OCI-LY1 (cell line): ENCODE data around the gene OPN5.

ENCODE experiments used
- H2AFZ ChIP-seq: fragments of 200-600 bp; sonication (generic), shearing (Covaris generic); 2 replicates; pipeline ENCODE4 v1.6.0; 2014; ENCODE audit warnings: antibody characterized with exemption, mild to moderate bottlenecking, low read length
- H3F3A ChIP-seq: fragments of 200-600 bp; sonication (generic), shearing (Covaris generic); 2 replicates; pipeline ENCODE4 v1.6.0; 2014; ENCODE audit warnings: mild to moderate bottlenecking, antibody characterized with exemption, low read length, moderate library complexity; ENCODE audit not compliant: insufficient read depth
- H3K27ac ChIP-seq: fragments of 200-600 bp; sonication (generic); 2 replicates; pipeline ENCODE4 v1.5.1; 2014; ENCODE audit warnings: low read length, mixed run types, mild to moderate bottlenecking, low read depth; ENCODE audit not compliant: poor library complexity, severe bottlenecking
- H3K27me3 ChIP-seq: fragments of 200-600 bp; sonication (generic); 2 replicates; pipeline ENCODE4 v1.6.0; 2014; ENCODE audit warnings: antibody characterized with exemption, mild to moderate bottlenecking, low read length, moderate library complexity; ENCODE audit not compliant: insufficient read depth
- H3K36me3 ChIP-seq: fragments of 200-600 bp; sonication (generic); 2 replicates; pipeline ENCODE4 v1.6.1; 2014; ENCODE audit warnings: mild to moderate bottlenecking, antibody characterized with exemption, low read length, moderate library complexity, mixed read lengths; ENCODE audit not compliant: insufficient read depth
- H3K4me1 ChIP-seq: fragments of 200-600 bp; sonication (generic); 2 replicates; pipeline ENCODE4 v1.5.1; 2014; ENCODE audit warnings: mild to moderate bottlenecking, low read length, moderate library complexity; ENCODE audit not compliant: insufficient read depth, severe bottlenecking
- H3K4me2 ChIP-seq: fragments of 200-600 bp; sonication (generic), shearing (Covaris generic); 2 replicates; pipeline ENCODE4 v1.6.1; 2014; ENCODE audit warnings: low read length
- H3K4me3 ChIP-seq: fragments of 200-600 bp; sonication (generic); 2 replicates; pipeline ENCODE4 v1.5.1; 2014; ENCODE audit warnings: low read length, low read depth, mild to moderate bottlenecking, mixed read lengths; ENCODE audit not compliant: poor library complexity, severe bottlenecking
- H3K79me2 ChIP-seq: fragments of 200-600 bp; shearing (Covaris generic); 2 replicates; pipeline ENCODE4 v1.6.1; 2016; ENCODE audit warnings: mixed run types, low read length, mixed read lengths; ENCODE audit not compliant: insufficient read depth
- H3K9ac ChIP-seq: fragments of 200-600 bp; sonication (generic), shearing (Covaris generic); 2 replicates; pipeline ENCODE4 v1.6.1; 2014; ENCODE audit warnings: mild to moderate bottlenecking, low read length, mixed read lengths
- H3K9me2 ChIP-seq: fragments of 200-600 bp; sonication (generic), shearing (Covaris generic); 2 replicates; pipeline ENCODE4 v1.6.1; 2014; ENCODE audit warnings: low read depth, mild to moderate bottlenecking, low read length, mixed read lengths
- H3K9me3 ChIP-seq: fragments of 200-600 bp; shearing (Covaris generic); 2 replicates; pipeline ENCODE4 v1.6.1; 2014; ENCODE audit warnings: low read length, mixed read lengths
- H4K20me1 ChIP-seq: fragments of 200-600 bp; sonication (generic), shearing (Covaris generic); 2 replicates; pipeline ENCODE4 v1.6.0; 2016; ENCODE audit warnings: mild to moderate bottlenecking, low read length; ENCODE audit not compliant: insufficient read depth
- EZH2 ChIP-seq: fragments of 200-600 bp; sonication (generic), shearing (Covaris generic); IDR thresholded peaks from 2 replicates; pipeline ENCODE4 v1.8.0; 2017; ENCODE audit warnings: borderline replicate concordance, mixed run types, mild to moderate bottlenecking, antibody characterized with exemption, low read length, moderate library complexity, mixed read lengths
- TF ChIP-seq, protein P1 (sequence below): fragments of 200-600 bp; sonication (generic), shearing (Covaris generic); IDR thresholded peaks from 2 replicates; pipeline ENCODE4 v1.5.1; 2017; ENCODE audit warnings: mild to moderate bottlenecking, antibody characterized with exemption, low read length, moderate library complexity, mixed read lengths

Gene OPN5

DNA sequence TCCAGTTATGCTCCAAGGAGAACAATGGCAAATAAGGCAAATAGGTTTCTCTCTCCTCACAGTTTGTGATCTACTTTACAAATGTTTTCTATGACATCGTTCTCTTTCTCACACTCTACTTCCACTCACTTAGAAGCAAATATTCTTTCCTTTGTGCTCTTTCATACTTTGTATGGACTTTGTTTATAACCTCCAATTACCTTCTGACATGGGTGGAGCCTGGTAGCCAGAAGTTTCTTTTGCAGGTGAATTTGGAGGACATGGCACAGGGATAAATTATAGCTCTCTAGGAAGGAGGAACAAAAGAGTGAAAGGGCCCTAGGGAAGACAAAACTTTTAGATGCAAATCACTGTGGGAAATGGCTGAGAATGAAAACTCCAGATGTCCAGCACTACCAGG, 69.3 kb downstream of the OPN5 start:
- H3K27ac ChIP-seq, result no peak overlapping the region
- H3K4me2 ChIP-seq, result no peak overlapping the region
- TF ChIP-seq, protein P1, sequence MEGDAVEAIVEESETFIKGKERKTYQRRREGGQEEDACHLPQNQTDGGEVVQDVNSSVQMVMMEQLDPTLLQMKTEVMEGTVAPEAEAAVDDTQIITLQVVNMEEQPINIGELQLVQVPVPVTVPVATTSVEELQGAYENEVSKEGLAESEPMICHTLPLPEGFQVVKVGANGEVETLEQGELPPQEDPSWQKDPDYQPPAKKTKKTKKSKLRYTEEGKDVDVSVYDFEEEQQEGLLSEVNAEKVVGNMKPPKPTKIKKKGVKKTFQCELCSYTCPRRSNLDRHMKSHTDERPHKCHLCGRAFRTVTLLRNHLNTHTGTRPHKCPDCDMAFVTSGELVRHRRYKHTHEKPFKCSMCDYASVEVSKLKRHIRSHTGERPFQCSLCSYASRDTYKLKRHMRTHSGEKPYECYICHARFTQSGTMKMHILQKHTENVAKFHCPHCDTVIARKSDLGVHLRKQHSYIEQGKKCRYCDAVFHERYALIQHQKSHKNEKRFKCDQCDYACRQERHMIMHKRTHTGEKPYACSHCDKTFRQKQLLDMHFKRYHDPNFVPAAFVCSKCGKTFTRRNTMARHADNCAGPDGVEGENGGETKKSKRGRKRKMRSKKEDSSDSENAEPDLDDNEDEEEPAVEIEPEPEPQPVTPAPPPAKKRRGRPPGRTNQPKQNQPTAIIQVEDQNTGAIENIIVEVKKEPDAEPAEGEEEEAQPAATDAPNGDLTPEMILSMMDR, result no peak
- no peak for TF ChIP-seq EZH2
- H3K27me3 ChIP-seq, result no peaks in the 10 kb centered on the region
- H3K9me2 ChIP-seq, result no peaks in the 10 kb centered on the region
- no peaks in the 10 kb centered on the region for H4K20me1 ChIP-seq
- no peaks in the 10 kb centered on the region for H3K9me3 ChIP-seq
- H3K36me3 ChIP-seq, result no peaks in the 10 kb centered on the region
- H3K4me3 ChIP-seq, result no peak overlapping the region
- H3K4me1 ChIP-seq, result no peaks in the 10 kb centered on the region
- H3K79me2 ChIP-seq, result no peaks in the 10 kb centered on the region
- no peaks in the 10 kb centered on the region for H3F3A ChIP-seq
- no peak overlapping the region for H2AFZ ChIP-seq
- H3K9ac ChIP-seq, result no peak overlapping the region

DNA sequence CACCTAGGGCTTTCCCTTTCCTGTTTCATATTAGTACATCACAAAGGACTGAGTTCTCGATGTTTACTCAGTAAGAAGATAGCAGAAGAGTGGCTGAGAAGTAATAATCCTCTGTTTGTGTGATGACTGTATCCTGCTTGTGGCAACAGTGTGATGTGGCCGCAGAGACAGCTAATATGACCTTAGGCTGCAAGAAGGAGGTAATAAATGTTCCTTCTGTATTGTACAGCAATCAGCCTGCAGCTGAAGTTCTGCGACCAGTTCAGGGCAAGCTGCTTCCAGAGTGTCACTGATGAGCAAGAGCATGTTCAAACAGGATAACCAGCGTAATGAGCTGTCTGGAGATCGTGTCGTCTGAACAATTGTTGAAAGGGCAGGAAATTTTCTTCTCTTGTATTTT, 70.9 kb downstream of the OPN5 start:
- Histone ChIP-seq H3K27ac (no peak overlapping the region), H3F3A (no peaks in the 10 kb centered on the region), H3K27me3 (no peaks in the 10 kb centered on the region), H3K9me2 (no peaks in the 10 kb centered on the region), H3K9me3 (no peaks in the 10 kb centered on the region), H2AFZ (no peak overlapping the region), H3K4me2 (no peak overlapping the region), H3K79me2 (no peaks in the 10 kb centered on the region), H4K20me1 (no peaks in the 10 kb centered on the region), H3K36me3 (no peaks in the 10 kb centered on the region), H3K9ac (no peak overlapping the region), H3K4me1 (no peaks in the 10 kb centered on the region), H3K4me3 (no peak overlapping the region)
- TF ChIP-seq, protein P1, result no peak
- no peak for TF ChIP-seq EZH2

DNA sequence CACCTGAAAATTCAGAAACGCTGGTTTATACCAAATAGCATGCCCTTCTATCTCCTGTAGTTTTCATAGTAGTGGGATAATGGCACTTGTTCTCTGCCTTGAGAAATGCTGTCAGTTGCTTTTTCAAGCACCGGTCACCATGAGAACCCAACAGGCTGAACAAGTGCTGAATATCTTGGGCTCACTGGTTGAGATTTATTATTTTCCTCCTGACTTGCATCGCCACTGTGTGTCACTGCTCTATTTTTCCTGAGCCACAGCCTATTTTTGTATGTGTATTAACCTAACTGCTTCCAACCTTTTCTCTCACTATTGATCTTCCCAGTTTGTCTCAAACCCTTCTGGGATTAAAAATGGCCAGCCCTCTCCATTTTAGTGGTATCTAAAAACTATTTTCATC, 71.9 kb downstream of the OPN5 start:
- Histone ChIP-seq H3K27ac (no peak overlapping the region), H4K20me1 (no peaks in the 10 kb centered on the region), H3K4me3 (no peak overlapping the region), H3K9ac (no peak overlapping the region), H3K36me3 (no peaks in the 10 kb centered on the region), H3K27me3 (no peaks in the 10 kb centered on the region), H3K4me1 (no peaks in the 10 kb centered on the region), H3K4me2 (no peak overlapping the region), H3F3A (no peaks in the 10 kb centered on the region), H3K9me3 (no peaks in the 10 kb centered on the region), H3K79me2 (no peaks in the 10 kb centered on the region), H2AFZ (no peak overlapping the region), H3K9me2 (no peaks in the 10 kb centered on the region)
- TF ChIP-seq EZH2, result no peak
- TF ChIP-seq, protein P1, result no peak
